ENCODE data around the gene CHRM2.

- TF ChIP-seq POLR2A (IDR thresholded peaks at IDR 0.05; ENCODE audit: low read depth, low read length), result no peak
- TF ChIP-seq, protein P1, sequence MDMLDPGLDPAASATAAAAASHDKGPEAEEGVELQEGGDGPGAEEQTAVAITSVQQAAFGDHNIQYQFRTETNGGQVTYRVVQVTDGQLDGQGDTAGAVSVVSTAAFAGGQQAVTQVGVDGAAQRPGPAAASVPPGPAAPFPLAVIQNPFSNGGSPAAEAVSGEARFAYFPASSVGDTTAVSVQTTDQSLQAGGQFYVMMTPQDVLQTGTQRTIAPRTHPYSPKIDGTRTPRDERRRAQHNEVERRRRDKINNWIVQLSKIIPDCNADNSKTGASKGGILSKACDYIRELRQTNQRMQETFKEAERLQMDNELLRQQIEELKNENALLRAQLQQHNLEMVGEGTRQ (IDR thresholded peaks at IDR 0.05; ENCODE audit: low read depth, low read length), result no peak
- no peak for TF ChIP-seq CTCF (conservative IDR thresholded peaks at IDR 0.05; ENCODE audit: low read depth, low read length)
- no peak for TF ChIP-seq CHD1 (IDR thresholded peaks at IDR 0.05; ENCODE audit: low read depth, low read length)
- TF ChIP-seq RFX5 (IDR thresholded peaks at IDR 0.05; ENCODE audit: low read depth, low read length), result no peak
- TF ChIP-seq NFE2L2 (IDR thresholded peaks at IDR 0.05; ENCODE audit: low read depth, low read length), result no peak
- TF ChIP-seq CEBPB (IDR thresholded peaks at IDR 0.05; ENCODE audit: low read depth, low read length), result no peak
- no peak for TF ChIP-seq SMC3 (IDR thresholded peaks at IDR 0.05; ENCODE audit: low read depth, low read length)
- TF ChIP-seq MXI1 (IDR thresholded peaks at IDR 0.05; ENCODE audit: borderline replicate concordance, low read depth, low read length), result no peak
- TF ChIP-seq RCOR1 (IDR thresholded peaks at IDR 0.05; ENCODE audit: insufficient replicate concordance, low read length), result no peak
- TF ChIP-seq RAD21 (IDR thresholded peaks at IDR 0.05; ENCODE audit: low read length), result no peak
- no peak for TF ChIP-seq MAZ (IDR thresholded peaks at IDR 0.05; ENCODE audit: borderline replicate concordance, low read depth, low read length)
- TF ChIP-seq BHLHE40 (IDR thresholded peaks at IDR 0.05; ENCODE audit: low read depth, low read length), result no peak
Observed at GRCh38 chr7:136865777-136866176, 2.7 kb upstream of the CHRM2 start.
